ENCODE data around the gene HDAC9.
"Not testable (repeated sequence)": the region's sequence is repeated elsewhere in the genome, so short reads cannot be mapped to it uniquely, and the experiment has no call there.

Gene HDAC9

GRCh38 chr7:18974803-18975202 is 479.3 kb downstream of the HDAC9 start:
- DNase-seq (ENCODE audit: low read depth in 2 of 2): no peak

- no peak for DNase-seq (ENCODE audit: low read depth in 2 of 2)
Measured at GRCh38 chr7:18975276-18975675, 479.7 kb downstream of the HDAC9 start.

- DNase-seq (ENCODE audit: low read depth in 2 of 2): no peak
Measured at GRCh38 chr7:18975689-18976280, 480.2 kb downstream of the HDAC9 start.

GRCh38 chr7:18976715-18977471 is 481.3 kb downstream of the HDAC9 start:
- DNase-seq (ENCODE audit: low read depth in 2 of 2): no peak

- no peak for DNase-seq (ENCODE audit: low read depth in 2 of 2)
Measured at GRCh38 chr7:18978108-18978495, 482.6 kb downstream of the HDAC9 start.

- DNase-seq (ENCODE audit: low read depth in 2 of 2): not testable (repeated sequence)
Measured at GRCh38 chr7:18990700-18991099, 495.2 kb downstream of the HDAC9 start.

- no peak for DNase-seq (ENCODE audit: low read depth in 2 of 2)
Measured at GRCh38 chr7:18993933-18994668, 498.6 kb downstream of the HDAC9 start.

- no peak for DNase-seq (ENCODE audit: low read depth in 2 of 2)
Measured at GRCh38 chr7:18995270-18995671, 499.7 kb downstream of the HDAC9 start.

- DNase-seq (ENCODE audit: low read depth in 2 of 2): no peak
Measured at GRCh38 chr7:18995811-18996426, 500.4 kb downstream of the HDAC9 start.

- DNase-seq (ENCODE audit: low read depth in 2 of 2): no peak
Measured at GRCh38 chr7:18996583-18996982, 501.0 kb downstream of the HDAC9 start.

GRCh38 chr7:18997477-18998150 is 502.1 kb downstream of the HDAC9 start:
- DNase-seq (ENCODE audit: low read depth in 2 of 2): no peak

GRCh38 chr7:19000410-19000809 is 504.9 kb downstream of the HDAC9 start:
- DNase-seq (ENCODE audit: low read depth in 2 of 2): no peak

GRCh38 chr7:19001854-19002253 is 506.3 kb downstream of the HDAC9 start:
- DNase-seq (ENCODE audit: low read depth in 2 of 2): no peak

- DNase-seq (ENCODE audit: low read depth in 2 of 2): no peak
Measured at GRCh38 chr7:19009241-19009935, 513.8 kb downstream of the HDAC9 start.

GRCh38 chr7:19009936-19010280 is 514.4 kb downstream of the HDAC9 start:
- DNase-seq (ENCODE audit: low read depth in 2 of 2): no peak

GRCh38 chr7:19011212-19011611 is 515.7 kb downstream of the HDAC9 start:
- DNase-seq (ENCODE audit: low read depth in 2 of 2): no peak

- DNase-seq (ENCODE audit: low read depth in 2 of 2): no peak
Measured at GRCh38 chr7:19015098-19015497, 519.5 kb downstream of the HDAC9 start.

- DNase-seq (ENCODE audit: low read depth in 2 of 2): no peak
Measured at GRCh38 chr7:19016140-19016539, 520.6 kb downstream of the HDAC9 start.

- DNase-seq (ENCODE audit: low read depth in 2 of 2): no peak
Measured at GRCh38 chr7:19017374-19017773, 521.8 kb downstream of the HDAC9 start.

- no peak for DNase-seq (ENCODE audit: low read depth in 2 of 2)
Measured at GRCh38 chr7:19020062-19020461, 524.5 kb downstream of the HDAC9 start.

- no peak for DNase-seq (ENCODE audit: low read depth in 2 of 2)
Measured at GRCh38 chr7:19020711-19021110, 525.2 kb downstream of the HDAC9 start.
